Vagina (tissue), 2 donors: Measurements from ENCODE around the gene SVIL.

Experiments
- POLR2A ChIP-seq, 2 donors: fragments of 450-650 bp; IDR thresholded peaks; one replicate each; pipeline ENCODE4 v1.6.1; 2017; ENCODE audit warnings: antibody characterized with exemption in 2 of 2, mild to moderate bottlenecking in 2 of 2, moderate library complexity in 2 of 2
- TF ChIP-seq, protein P1 (sequence below), 3 experiments: fragments of 450-650 bp in 2 of 3; fragments of 200-600 bp in 1 of 3; sonication (generic) in 1 of 3; IDR thresholded peaks; one replicate each; pipeline ENCODE4 v1.5.1; 2017 to 2019; ENCODE audit warnings: antibody characterized with exemption in 3 of 3, mild to moderate bottlenecking in 2 of 3, moderate library complexity in 2 of 3

- no peak for TF ChIP-seq POLR2A (IDR thresholded peaks at IDR 0.05)
- TF ChIP-seq, protein P1, sequence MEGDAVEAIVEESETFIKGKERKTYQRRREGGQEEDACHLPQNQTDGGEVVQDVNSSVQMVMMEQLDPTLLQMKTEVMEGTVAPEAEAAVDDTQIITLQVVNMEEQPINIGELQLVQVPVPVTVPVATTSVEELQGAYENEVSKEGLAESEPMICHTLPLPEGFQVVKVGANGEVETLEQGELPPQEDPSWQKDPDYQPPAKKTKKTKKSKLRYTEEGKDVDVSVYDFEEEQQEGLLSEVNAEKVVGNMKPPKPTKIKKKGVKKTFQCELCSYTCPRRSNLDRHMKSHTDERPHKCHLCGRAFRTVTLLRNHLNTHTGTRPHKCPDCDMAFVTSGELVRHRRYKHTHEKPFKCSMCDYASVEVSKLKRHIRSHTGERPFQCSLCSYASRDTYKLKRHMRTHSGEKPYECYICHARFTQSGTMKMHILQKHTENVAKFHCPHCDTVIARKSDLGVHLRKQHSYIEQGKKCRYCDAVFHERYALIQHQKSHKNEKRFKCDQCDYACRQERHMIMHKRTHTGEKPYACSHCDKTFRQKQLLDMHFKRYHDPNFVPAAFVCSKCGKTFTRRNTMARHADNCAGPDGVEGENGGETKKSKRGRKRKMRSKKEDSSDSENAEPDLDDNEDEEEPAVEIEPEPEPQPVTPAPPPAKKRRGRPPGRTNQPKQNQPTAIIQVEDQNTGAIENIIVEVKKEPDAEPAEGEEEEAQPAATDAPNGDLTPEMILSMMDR (IDR thresholded peaks at IDR 0.05) = no peak
Measured at GRCh38 chr10:29596356-29596755, 38.4 kb downstream of the SVIL start.
